GM18861 (cell line): ENCODE results near the gene ZBTB4.
A peak's percentile ranks its signal among the peaks of the same experiment; 100 is the strongest.
"Not testable (repeated sequence)": the region's sequence is repeated elsewhere in the genome, so short reads cannot be mapped to it uniquely, and the experiment has no call there.

Experiments used
- ATAC-seq: cut with Tn5 transposase; IDR thresholded peaks from one replicate; pipeline ENCODE4 v1.9.1; 2021; ENCODE audit not compliant: unreplicated experiment

Gene ZBTB4

DNA sequence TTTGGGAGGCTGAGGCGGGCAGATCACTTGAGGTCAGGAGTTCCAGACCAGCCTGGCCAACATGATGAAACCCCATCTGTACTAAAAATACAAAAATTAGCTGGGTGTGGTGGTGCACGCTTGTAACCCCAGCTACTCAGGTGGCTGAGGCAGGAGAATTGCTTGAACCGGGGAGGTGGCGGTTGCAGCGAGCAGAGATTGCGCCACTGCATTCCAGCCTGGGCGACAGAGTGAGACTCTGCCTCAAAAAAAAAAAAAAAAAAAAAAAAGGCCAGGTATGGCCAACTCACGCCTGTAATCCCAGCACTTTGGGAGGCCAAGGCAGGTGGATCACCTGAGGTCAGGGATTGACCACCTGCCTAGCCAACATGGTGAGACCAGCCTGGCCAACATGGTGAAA lies 4.7 kb downstream of the ZBTB4 start:
- ATAC-seq = not testable (repeated sequence)

DNA sequence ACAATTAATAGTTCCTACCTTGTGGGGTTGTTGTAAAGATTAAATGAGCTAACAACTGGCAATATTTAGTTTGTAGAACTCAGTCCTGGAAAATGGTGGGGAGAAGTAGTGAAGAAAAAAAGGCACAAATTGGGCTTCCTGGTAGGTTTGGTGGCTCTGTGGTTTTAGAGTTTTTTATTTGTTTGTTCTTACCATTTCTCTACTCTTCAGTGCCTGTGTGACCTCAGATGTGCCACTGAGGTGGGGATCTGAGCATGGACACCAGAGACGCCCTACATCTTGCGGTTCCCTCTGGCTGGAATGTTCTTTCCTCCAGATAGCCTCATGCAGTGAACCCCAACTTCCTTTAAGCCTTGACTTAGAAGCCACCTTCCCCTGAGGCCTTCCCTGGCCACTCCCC lies 7.7 kb downstream of the ZBTB4 start:
- no peak for ATAC-seq

DNA sequence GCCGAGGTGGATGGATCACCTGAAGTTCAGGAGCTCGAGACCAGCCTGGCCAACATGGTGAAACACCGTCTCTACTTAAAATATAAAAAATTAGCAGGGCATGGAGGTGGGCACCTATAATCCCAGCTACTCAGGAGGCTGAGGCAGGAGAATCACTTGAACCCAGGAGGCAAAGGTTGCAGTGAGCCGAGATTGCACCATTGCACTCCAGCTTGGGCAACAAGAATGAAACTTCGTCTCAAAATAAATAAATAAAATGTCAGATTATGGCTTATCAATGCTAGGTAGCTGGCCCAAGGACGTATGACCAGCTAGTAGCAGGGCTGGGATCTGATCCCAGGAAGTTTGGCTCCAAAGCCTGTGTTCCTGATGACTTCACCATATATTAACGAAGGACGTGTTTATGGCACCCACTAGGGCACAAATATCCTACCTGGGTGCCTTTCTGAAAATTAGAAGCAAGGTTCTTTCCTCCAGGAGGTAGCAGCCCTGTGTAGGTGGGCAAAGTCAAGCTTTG lies 8.9 kb downstream of the ZBTB4 start:
- ATAC-seq = not testable (repeated sequence)

DNA sequence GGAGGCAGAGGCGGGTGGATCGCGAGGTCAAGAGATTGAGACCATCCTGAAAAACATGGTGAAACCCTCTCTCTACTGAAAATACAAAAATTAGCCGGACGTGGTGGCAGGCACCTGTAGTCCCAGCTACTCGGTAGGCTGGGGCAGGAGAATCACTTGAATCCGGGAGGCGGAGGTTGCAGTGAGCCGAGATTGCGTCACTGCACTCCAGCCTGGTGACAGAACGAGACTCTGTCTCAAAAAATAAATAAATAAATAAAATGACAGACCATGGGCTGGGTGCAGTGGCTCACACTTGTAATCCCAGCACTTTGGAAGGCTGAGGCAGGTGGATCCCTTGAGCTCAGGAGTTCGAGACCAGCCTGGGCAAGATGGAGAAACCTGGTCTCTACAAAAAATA lies 9.6 kb downstream of the ZBTB4 start:
- ATAC-seq = not testable (repeated sequence)

DNA sequence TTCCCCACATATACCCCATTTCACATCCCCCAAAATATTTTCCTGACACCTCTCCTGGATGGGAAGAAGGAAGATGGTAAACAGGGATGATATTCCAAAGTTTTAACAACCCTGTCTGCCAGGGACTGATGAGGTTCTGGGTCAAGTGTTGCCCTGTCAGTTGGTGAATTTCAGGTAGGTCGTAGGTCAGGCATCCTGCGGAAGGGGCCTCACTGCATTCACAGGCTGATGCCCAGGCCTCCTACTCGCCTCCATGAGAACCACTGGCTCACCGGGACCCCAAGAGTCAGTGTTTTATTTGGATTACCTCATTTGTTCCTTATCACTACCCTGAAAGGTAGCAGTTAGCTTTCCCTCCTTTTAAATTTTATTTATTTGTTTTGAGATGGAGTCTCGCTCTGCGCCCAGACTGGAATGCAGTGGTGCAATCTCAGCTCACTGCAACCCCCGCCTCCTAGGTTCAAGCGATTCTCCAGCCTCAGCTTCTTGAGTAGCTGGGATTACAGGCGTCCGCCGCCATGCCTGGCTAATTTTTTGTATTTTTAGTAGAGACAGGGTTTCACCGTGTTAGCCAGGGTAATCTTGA lies 10.5 kb downstream of the ZBTB4 start:
- no peak for ATAC-seq

DNA sequence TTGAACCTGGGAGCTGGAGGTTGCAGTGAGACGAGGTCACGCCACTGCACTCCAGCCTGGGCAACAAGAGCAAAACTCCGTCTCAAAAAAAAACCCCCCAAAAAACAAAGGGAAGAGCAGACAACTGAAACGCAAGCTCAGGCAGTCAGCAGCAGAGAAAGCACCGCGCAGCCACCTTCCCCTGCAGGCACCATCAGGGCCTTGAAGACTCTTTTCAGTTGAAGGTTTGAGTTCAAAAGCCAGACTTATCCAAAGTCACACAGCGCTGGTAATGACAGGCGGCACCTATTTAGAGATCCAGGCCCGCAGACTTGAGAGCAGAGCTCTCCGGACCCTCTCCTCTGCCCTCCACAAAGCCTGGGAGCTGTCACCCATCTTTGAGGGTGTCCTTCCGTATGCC lies 11.1 kb downstream of the ZBTB4 start:
- ATAC-seq = no peak

DNA sequence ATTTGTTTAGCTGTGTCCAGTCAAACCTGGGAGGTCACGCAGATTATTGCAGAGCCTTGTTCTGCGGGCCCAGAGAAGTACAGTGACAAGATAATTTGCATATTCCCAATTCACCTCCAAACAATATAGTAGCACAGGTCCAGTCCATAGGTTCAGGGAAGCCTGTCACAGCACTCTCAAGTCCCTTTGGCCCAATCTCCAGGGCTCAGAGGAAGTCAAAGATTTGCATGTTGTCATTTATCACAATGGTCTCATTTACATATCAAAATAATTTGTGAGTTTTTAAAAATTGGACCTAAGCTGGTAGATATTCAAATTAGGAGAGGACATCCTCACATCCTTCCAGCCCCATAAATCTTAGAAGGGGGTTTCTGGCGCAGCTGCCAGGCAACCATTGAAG lies 11.9 kb downstream of the ZBTB4 start:
- no peak for ATAC-seq

DNA sequence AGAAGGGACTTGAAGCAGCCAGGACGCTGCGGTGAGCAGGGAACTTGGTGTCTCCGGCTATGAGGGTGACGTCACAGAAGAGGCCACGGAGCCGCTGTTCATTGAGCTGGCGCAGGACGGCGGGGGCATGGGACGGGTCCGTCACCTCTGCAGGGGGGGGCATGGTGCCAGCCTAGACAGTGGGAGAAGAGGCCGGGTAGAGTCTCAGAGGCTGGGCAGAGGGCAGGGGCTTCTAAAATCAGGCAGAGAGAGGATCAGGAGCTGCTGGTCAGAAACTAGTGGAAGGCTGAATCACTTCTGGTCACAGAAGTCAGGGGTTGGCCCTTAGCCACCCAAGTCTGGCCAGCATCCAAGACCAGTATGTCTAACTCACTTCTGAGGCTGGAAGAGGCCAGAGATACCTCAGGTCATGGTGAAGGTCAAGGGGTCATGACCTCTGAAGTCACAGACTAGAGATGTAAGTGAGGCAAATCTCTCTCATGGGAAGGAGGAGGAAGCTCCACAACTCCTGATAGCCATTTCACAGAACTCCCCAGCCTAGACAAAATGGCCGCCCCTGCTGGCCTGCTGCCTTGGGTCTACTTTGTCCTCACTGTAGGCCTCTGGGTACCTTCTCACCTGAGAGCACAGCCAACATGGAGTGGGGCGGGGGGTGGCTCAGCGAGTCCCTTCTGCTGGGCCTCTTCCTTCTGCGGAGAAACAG lies 12.6 kb downstream of the ZBTB4 start:
- ATAC-seq = no peak

DNA sequence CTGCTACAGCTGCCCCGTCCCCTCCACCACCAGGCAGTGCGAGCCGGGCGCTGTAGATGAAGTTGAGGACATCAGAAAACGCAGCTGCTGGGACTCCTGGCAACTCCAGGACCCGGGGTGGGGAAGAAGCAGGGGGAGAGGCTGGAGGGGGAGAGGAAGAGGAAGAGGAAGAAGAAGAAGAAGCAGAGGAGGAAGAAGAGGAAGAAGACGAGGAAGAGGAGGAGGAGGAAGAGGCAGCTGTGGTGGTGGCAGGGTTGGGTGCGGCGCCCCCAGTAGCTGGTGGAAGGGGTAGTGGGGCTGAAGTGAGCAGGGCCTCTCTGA lies 13.2 kb downstream of the ZBTB4 start:
- ATAC-seq = no peak

DNA sequence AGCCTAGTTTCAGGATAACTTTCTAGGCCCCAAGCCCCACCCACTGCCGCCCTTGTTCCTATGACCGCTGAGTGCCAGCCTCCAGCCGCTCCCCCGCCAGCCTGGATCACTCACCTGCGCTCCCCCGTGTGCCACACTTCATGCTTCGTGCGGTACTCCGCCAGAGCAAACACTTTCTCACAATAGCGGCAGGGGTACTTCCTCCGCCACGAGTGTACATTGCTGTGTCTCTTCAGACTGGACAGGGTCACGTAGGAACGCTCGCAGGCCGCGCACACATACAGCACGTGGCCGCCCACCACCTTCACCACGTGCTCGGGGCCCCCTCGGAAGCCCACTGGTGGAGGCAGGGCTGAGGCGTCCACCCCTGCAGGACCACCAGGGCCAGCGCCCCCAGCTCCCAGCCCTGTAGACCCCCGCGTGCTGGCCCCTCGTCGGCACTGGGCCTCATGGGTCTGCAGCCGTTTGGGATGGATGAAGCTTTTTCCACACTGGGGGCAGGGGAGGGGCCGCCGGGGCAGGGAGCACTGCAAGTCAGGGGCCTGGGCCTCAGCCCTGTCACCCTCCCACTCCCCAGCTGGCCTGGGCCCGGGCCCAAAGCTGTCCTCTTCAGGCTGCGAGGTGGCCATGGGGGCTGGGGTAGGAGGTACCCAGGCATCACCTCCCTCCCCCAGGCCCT lies 13.7 kb downstream of the ZBTB4 start:
- no peak for ATAC-seq

DNA sequence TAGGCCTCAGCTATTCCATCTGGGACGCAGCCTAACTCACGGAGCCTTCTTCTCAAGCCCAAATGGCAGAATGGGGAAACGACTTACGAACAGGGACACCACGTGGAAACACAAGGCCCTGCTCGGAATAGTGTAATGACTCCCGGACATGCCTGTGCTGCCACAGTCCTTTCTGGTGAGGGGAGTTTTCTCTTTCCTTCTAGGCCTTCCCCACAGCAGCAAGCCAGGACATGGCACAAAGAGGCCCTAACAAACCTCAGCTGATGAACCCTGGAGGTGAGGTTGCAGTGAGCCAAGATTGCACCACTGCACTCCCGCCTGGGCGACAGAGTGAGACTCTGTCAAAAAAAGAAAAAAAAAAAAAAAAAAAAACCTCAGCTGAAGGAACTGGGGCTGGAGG lies 15.3 kb downstream of the ZBTB4 start:
- ATAC-seq = no peak

DNA sequence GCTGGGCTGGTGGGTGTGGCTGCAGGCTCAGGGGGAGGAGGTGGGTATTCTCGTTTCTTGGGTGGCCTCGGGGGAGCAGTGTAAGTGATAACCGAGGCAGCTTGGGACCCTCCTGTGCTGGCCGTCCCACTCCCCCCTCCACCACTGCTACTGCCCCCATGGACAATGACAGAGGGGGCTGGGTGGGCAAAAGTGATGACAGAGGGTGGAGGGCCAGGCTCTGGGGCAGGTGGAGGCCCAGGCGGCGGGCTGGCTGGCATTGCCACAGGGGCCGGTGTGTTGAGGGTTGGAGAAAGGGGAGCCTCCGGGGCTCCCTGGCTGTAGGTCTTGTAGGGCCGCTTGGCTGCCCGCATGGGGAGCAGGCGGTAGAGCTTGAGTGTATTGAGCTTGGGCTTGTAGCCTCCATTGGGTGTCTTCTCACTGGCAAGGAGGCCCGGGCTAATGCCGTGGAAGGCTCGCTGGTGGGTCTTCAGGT lies 16.0 kb downstream of the ZBTB4 start:
- no peak for ATAC-seq

DNA sequence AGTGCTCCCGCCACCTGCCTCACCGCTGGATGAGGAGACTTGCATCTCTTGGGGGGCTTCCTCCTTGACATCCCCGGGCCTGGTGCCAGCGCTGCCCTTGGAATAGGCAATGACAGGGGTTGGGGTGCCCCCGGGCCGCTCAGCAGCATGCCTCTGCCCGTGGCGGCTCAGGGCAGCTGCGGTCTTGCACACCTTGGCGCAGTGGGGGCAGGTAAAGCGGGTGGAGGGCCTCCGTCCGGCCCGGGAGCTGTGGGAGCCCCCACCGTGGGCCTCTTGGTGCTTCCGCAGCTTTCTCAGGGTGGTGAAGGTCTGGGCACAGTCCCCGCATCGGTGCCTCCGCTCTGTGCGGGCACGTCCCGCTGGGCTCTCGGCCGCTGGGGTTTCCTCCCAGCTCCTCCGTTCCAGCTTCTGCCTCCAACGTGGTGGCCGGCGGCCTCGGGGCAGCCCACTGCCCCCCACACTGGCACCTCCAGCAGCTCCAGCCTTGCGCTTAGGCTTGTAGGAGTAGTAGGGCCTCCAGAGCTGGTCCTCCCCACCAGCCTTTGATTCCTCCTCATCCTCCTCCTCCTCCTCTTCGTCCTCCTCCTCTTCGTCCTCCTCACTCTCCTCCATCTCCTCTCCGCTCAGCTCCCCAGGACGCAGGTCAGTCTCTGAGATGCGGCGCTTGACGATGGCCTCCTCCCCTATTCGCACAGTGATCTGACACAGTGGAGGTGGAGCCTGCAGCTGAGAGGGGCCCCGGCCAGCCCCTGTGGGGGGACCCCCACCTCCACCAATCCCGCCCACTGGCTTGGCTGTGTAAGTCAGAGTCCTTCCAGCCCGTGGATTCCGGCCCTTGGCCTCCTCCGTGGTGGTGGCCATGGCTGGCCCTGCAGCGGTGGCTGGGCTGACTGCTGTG lies 16.7 kb downstream of the ZBTB4 start:
- no peak for ATAC-seq

DNA sequence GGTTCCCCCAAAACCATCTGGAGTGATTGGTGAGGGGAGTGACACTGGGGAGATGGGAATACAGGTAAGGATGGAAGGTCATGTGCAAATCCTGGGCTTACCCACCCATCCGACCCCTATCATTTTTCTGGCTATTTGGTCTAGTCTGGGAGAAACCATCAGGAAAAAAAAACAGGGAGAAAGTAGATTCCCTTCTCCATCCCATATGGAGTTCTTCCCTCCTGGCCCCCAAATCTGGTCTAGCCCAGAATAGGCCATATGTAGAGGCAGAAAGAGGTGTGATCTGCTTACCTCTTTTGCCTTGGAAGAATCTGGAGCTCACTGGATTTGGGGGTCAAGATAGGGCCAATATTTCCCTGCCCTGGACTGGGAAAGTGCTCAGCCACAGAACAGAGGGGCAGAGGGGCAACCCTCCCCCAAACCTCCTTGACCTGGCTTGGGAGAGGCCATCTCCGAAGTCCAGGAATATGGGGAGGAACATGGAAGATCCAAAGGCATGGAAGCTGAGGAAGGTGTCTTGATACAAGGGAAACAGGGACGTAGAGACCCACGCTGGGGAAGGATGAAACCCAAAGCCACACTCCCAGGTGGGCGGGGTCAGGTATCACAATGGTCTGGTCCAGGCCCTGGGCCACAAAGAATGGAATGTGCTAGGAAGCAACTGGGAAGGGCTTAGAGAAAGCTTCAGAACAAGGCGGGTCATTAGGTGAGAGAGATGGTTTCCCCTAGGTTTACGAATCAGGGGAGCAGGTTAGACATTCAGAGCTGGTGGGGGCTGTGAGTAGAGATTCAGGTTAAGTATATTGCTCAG lies 18.4 kb downstream of the ZBTB4 start:
- ATAC-seq = no peak

DNA sequence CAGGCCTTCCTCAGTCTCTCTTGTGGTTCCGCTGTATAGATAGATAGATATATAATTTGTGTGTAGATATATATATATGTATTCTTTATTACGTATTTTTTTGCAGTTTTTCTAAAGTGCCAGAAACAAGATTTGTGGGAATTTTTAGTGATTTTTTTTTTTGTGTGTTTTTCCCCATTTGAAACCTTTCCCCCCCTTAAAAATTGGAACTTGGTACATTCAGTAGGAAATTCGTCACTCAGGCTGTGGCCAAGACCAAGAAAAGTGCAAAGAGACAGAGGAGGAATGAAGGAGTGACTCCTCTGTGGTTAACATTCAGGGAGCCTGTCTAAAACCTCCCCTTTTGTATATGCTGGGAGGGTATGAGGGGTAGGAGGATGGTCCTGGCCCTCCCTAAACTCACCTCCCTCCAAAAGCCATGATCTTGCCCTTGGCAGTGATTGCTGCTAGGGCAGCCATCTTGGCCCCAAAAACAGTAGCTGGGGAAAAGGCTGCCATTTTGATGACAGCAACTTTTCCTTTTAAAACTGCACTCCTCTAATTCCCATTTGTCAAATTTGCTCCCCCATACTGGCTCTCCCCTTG lies 19.4 kb downstream of the ZBTB4 start:
- ATAC-seq = no peak

DNA sequence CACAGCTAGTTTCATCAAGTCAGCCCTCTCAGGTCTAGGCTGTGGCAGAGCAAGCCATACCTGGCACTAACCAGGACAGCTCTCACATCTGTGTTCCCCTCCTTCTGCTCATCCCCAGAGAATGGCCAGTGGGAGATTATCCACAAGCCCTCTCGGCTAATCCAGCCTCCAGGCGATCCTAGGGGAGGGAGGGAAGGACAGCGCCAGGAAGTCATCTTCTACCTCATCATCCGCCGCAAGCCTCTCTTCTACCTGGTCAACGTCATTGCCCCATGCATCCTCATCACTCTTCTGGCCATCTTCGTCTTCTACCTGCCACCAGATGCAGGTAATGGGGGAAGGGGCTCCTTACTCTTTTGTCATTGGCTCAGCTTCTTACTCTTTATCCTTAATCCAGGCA lies 31.0 kb downstream of the ZBTB4 start:
- no peak for ATAC-seq

DNA sequence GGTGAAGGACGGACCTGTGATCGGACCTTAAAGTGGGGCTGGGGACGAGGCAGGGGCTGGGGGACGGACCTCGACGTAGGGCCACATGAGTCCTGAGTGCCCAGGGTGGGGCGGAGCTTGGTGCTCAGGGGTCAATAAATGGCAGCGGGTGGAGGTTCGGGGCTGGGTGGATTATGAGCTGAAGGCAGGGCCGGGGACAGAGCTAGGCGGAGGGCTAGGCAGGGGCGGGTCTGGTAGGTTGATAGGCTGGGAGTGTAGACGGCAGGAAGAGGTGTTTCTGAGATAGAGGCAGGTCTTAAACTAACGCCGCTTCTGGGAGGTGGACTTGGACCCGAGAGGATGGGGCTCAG lies 33.8 kb downstream of the ZBTB4 start:
- ATAC-seq = peak; percentile 20

DNA sequence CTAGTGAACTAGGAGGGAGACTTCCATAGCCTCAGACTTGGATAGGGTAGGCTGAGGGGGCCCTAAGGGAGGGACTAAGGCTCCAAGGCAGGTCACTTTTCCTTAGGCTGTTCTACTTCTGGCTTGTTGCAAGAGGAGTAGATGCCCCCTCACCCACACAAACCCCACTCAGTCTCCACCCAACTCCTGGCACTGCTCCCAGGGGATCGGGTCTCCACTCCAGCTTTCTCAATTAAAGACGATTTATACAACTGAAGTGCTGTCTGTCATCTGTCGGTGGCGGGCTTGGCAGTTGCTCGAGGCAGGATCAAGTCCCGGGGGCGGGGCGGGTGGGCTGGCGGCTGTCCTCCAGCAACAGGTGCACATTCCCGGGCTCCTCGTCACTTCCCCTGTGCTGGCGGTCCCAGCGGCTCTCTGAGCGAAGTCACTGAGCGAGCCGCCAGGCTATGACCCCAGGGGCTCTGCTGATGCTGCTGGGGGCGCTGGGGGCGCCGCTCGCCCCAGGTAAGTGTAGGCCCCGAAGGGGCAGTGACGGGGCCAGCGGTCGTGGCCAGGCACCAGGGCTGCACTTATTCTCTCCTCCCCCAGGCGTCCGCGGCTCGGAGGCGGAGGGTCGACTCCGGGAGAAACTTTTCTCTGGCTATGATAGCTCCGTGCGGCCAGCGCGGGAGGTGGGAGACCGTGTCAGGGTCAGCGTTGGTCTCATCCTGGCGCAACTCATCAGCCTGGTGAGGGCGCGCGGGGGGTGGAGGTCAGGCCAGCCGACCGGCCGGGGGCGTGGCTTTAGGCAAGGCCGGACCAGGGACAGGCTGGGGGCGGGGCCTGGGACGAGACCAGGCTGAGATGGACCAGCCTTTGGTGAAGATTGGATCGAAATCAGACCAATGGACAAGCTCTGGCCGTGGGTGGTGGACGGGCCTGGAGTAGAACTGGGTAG lies 34.5 kb downstream of the ZBTB4 start, which contains the start of gene CHRNB1:
CHRNB1 (plus strand) TSS at position 380 of the 937 bp plus-strand sequence; CDS start at position 447, 67 bp downstream.
- ATAC-seq = peak; percentile 48
